H9 (cell line): ENCODE data around the gene PREX1. TPM values are rescaled to one million over a fixed set of nuclear protein-coding genes. Genes with fewer than 3 reads are reported as not detected.

Source experiments
- DNase-seq: peaks from one replicate; pipeline ENCODE4 v3.0.0-alpha.2; 2017
- H2AFZ ChIP-seq: one replicate; pipeline ENCODE4 v1.6.1; 2013; ENCODE audit warnings: mild to moderate bottlenecking, low read length, control low read depth, moderate library complexity
- H2AK5ac ChIP-seq: 2 replicates; pipeline ENCODE4 v1.6.1; 2013; ENCODE audit warnings: low read length, control low read depth, mixed read lengths; ENCODE audit not compliant: insufficient read length
- H2BK120ac ChIP-seq: one replicate; pipeline ENCODE4 v1.6.1; 2013; ENCODE audit warnings: low read depth, mild to moderate bottlenecking, low read length, control low read depth, inconsistent platforms; ENCODE audit not compliant: poor library complexity, severe bottlenecking
- H2BK12ac ChIP-seq: 2 replicates; pipeline ENCODE4 v1.6.1; 2013; ENCODE audit warnings: low read length, control low read depth, mixed read lengths, low read depth; ENCODE audit not compliant: insufficient read length
- H2BK15ac ChIP-seq: 2 replicates; pipeline ENCODE4 v1.6.1; 2013; ENCODE audit warnings: low read depth, low read length, control low read depth
- H2BK20ac ChIP-seq: one replicate; pipeline ENCODE4 v1.6.1; 2013; ENCODE audit warnings: low read depth, mild to moderate bottlenecking, low read length, control low read depth, inconsistent platforms; ENCODE audit not compliant: poor library complexity, severe bottlenecking
- H2BK5ac ChIP-seq: 2 replicates; pipeline ENCODE4 v1.6.1; 2013; ENCODE audit warnings: low read length, control low read depth, mixed read lengths; ENCODE audit not compliant: insufficient read length
- H3K14ac ChIP-seq: 2 replicates; pipeline ENCODE4 v1.6.1; 2013; ENCODE audit warnings: low read length, control low read depth; ENCODE audit not compliant: insufficient read depth
- H3K18ac ChIP-seq: 2 replicates; pipeline ENCODE4 v1.6.1; 2013; ENCODE audit warnings: low read depth, mild to moderate bottlenecking, mixed read lengths, low read length, control low read depth; ENCODE audit not compliant: insufficient read length
- H3K23ac ChIP-seq: 2 replicates; pipeline ENCODE4 v1.6.1; 2013; ENCODE audit warnings: low read length, control low read depth, mixed read lengths, low read depth; ENCODE audit not compliant: insufficient read length
- H3K23me2 ChIP-seq: 2 replicates; pipeline ENCODE4 v1.6.1; 2013; ENCODE audit warnings: low read depth, mild to moderate bottlenecking, mixed read lengths, low read length, control low read depth; ENCODE audit not compliant: insufficient read length, poor library complexity, severe bottlenecking
- H3K27ac ChIP-seq: 2 replicates; pipeline ENCODE4 v1.5.1; 2013; ENCODE audit warnings: low read length, control low read depth, mixed read lengths, low read depth; ENCODE audit not compliant: insufficient read length
- H3K27me3 ChIP-seq: 2 replicates; pipeline ENCODE4 v1.6.1; 2013; ENCODE audit warnings: low read length, control low read depth, inconsistent platforms; ENCODE audit not compliant: insufficient read depth
- H3K4ac ChIP-seq: 2 replicates; pipeline ENCODE4 v1.6.1; 2013; ENCODE audit warnings: low read depth, mild to moderate bottlenecking, control low read depth, inconsistent platforms, low read length, moderate library complexity
- H3K4me1 ChIP-seq: 2 replicates; pipeline ENCODE4 v1.6.1; 2013; ENCODE audit warnings: low read length, control low read depth, inconsistent platforms; ENCODE audit not compliant: insufficient read depth
- H3K4me2 ChIP-seq: 2 replicates; pipeline ENCODE4 v1.6.1; 2013; ENCODE audit warnings: low read length, control low read depth, mixed read lengths; ENCODE audit not compliant: insufficient read length, insufficient read depth
- H3K56ac ChIP-seq: 2 replicates; pipeline ENCODE4 v1.6.1; 2013; ENCODE audit warnings: low read depth, mild to moderate bottlenecking, mixed read lengths, low read length, control low read depth; ENCODE audit not compliant: insufficient read length
- H3K79me1 ChIP-seq: 2 replicates; pipeline ENCODE4 v1.6.1; 2013; ENCODE audit warnings: low read depth, mild to moderate bottlenecking, moderate library complexity, low read length, control low read depth, inconsistent platforms; ENCODE audit not compliant: insufficient read depth, poor library complexity, severe bottlenecking
- H3K79me2 ChIP-seq: 2 replicates; pipeline ENCODE4 v1.6.1; 2013; ENCODE audit warnings: low read length, control low read depth, inconsistent platforms; ENCODE audit not compliant: insufficient read depth
- H3K9ac ChIP-seq: 2 replicates; pipeline ENCODE4 v1.6.1; 2013; ENCODE audit warnings: low read length, control low read depth, mixed read lengths; ENCODE audit not compliant: insufficient read length; ENCODE audit errors: extremely low read depth
- H3K9me3 ChIP-seq: one replicate; pipeline ENCODE4 v1.6.1; 2013; ENCODE audit warnings: low read depth, low read length, inconsistent platforms; ENCODE audit not compliant: control insufficient read depth
- H3T11ph ChIP-seq: one replicate; pipeline ENCODE4 v1.6.1; 2013; ENCODE audit warnings: mild to moderate bottlenecking, low read length, control low read depth, inconsistent platforms
- H4K20me1 ChIP-seq: one replicate; pipeline ENCODE4 v1.6.1; 2013; ENCODE audit not compliant: control insufficient read depth, insufficient read length, insufficient read depth
- H4K5ac ChIP-seq: 2 replicates; pipeline ENCODE4 v1.6.1; 2013; ENCODE audit warnings: low read depth, mild to moderate bottlenecking, mixed read lengths, low read length, control low read depth; ENCODE audit not compliant: insufficient read length
- H4K8ac ChIP-seq: replicated peaks from 2 replicates; pipeline ENCODE4 v1.6.1; 2013; ENCODE audit warnings: low read length, control low read depth, mixed read lengths, low read depth; ENCODE audit not compliant: insufficient read length
- H4K91ac ChIP-seq: 2 replicates; pipeline ENCODE4 v1.6.1; 2013; ENCODE audit warnings: low read depth, mild to moderate bottlenecking, moderate library complexity, mixed read lengths, low read length, control low read depth; ENCODE audit not compliant: insufficient read length
- H3K27ac Mint-ChIP-seq, 3 experiments: 2 replicates in 2 of 3; 3 replicates in 1 of 3; pipeline ENCODE4 v1.8.0; 2020 to 2021; ENCODE audit warnings: mixed read lengths in 3 of 3, mild to moderate bottlenecking in 1 of 3, moderate library complexity in 1 of 3
- H3K27me3 Mint-ChIP-seq: 2 replicates; pipeline ENCODE4 v1.8.0; 2021; ENCODE audit warnings: low read depth, mild to moderate bottlenecking, moderate library complexity, mixed read lengths
- H3K36me3 Mint-ChIP-seq, 3 experiments: 2 replicates in 2 of 3; 3 replicates in 1 of 3; pipeline ENCODE4 v1.8.0; 2020 to 2021; ENCODE audit warnings: low read depth in 3 of 3, mixed read lengths in 3 of 3; ENCODE audit not compliant: insufficient read depth in 1 of 3
- H3K4me1 Mint-ChIP-seq, 2 experiments: 2 replicates each; pipeline ENCODE4 v1.8.0; 2020; ENCODE audit warnings: mixed read lengths in 2 of 2
- H3K4me3 Mint-ChIP-seq, 2 experiments: 2 replicates in 1 of 2; 3 replicates in 1 of 2; pipeline ENCODE4 v1.8.0; 2020 to 2021; ENCODE audit warnings: mild to moderate bottlenecking in 2 of 2, mixed read lengths in 2 of 2, moderate library complexity in 1 of 2
- H3K9me3 Mint-ChIP-seq, 2 experiments: 2 replicates in 1 of 2; 3 replicates in 1 of 2; pipeline ENCODE4 v1.8.0; 2020; ENCODE audit warnings: mild to moderate bottlenecking in 2 of 2, mixed read lengths in 2 of 2, moderate library complexity in 1 of 2
- CTCF ChIP-seq: fragments of 200-600 bp; sonication (generic); conservative IDR thresholded peaks from 3 replicates; pipeline ENCODE4 v1.8.0; 2021; ENCODE audit warnings: antibody characterized with exemption, mild to moderate bottlenecking
- WGBS: extraction: QIAGEN DNeasy Blood & Tissue Kit; methylation state at CpG from one replicate; pipeline ENCODE4 v1.1.7; 2013; ENCODE audit warnings: missing lambda C conversion rate, low lambda C conversion rate, mixed read lengths; ENCODE audit not compliant: insufficient read length; ENCODE audit errors: extremely low coverage; 5-methylcytosine and 5-hydroxymethylcytosine counted together
- total RNA-seq: library from RNA; stranded (reverse); gene quantifications from 2 replicates; pipeline ENCODE4 v1.2.1, GENCODE V29; 2021

Gene PREX1
- total RNA-seq, 1 experiment from 2014 or later: 6.6 TPM

- H3K27ac ChIP-seq: no peak overlapping the region
- no peaks in the 10 kb centered on the region for H3K27me3 Mint-ChIP-seq
- H4K5ac ChIP-seq: no peak overlapping the region
- TF ChIP-seq CTCF: no peak
- no peak overlapping the region for H2BK5ac ChIP-seq
- peaks cover 0 to 3% (median 0%) of the 10 kb centered on the region in 3 experiments; a peak in 1 of 7 replicates for H3K36me3 Mint-ChIP-seq
- H3K4me2 ChIP-seq: no peak overlapping the region
- H4K91ac ChIP-seq: no peak overlapping the region
- no peak overlapping the region for H3K23ac ChIP-seq
- no peaks in the 10 kb centered on the region for H3K9me3 Mint-ChIP-seq
- no peak overlapping the region for H3K14ac ChIP-seq
- no peak overlapping the region for H2AK5ac ChIP-seq
- H3K4me3 Mint-ChIP-seq: no peak overlapping the region
- no CpG with 5 or more reads among the region's 12 CpGs for WGBS
- H3K56ac ChIP-seq: no peak overlapping the region
- no peak overlapping the region for H4K8ac ChIP-seq
- H3K79me1 ChIP-seq: no peaks in the 10 kb centered on the region
- no peak for DNase-seq
- peaks cover 10 to 18% of the 10 kb centered on the region in 2 experiments for H3K4me1 Mint-ChIP-seq
- no peak overlapping the region for H3K4ac ChIP-seq
- H3K9me3 ChIP-seq: no peaks in the 10 kb centered on the region
- H3T11ph ChIP-seq: no peak overlapping the region
- H3K18ac ChIP-seq: no peak overlapping the region
- no peak overlapping the region for H2BK12ac ChIP-seq
- no peaks in the 10 kb centered on the region for H3K4me1 ChIP-seq
- H2BK120ac ChIP-seq: no peak overlapping the region
- no peaks in the 10 kb centered on the region for H3K27me3 ChIP-seq
- no peak overlapping the region for H3K9ac ChIP-seq
- no peaks in the 10 kb centered on the region for H3K23me2 ChIP-seq
- no peak overlapping the region for H2AFZ ChIP-seq
- H2BK15ac ChIP-seq: no peak overlapping the region
- H2BK20ac ChIP-seq: no peak overlapping the region
- no peaks in the 10 kb centered on the region for H3K79me2 ChIP-seq
- H4K20me1 ChIP-seq: no peaks in the 10 kb centered on the region
- no peak overlapping the region; a peak in 1 of 7 replicates for H3K27ac Mint-ChIP-seq
Measured at GRCh38 chr20:48732081-48732829, 95.5 kb downstream of the PREX1 start.
